ENCODE results near the gene ERG28.

DNA sequence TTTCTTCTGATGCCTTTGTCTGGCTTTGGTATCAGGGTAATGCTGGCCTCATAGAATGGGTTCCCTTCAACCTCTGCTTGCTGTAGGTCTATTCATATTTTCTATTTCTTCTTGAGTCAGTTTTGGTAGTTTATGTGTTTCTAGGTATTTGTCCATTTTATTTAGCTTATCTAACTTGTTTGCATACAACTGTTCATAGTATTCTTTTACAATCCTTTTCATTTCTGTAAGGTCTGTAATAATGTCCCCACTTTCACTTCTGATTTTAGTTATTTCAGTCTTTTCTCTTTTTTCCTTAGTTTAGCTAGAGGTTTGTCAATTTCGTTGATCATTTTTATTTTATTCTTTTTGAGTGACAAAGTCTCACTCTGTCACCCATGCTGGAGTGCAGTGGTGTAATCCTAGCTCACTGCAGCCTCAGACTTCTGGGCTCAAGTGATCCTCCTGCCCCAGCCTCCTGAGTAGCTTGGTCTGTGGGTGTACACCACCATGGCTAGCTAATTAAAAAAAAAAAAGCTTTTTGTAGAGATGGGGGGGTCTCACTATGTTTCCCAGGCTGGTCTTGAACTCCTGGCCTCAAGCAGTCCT is 12.0 kb upstream of the ERG28 start:
- no peak for TF ChIP-seq FOXA3 (CRISPR knock-in tag; IDR thresholded peaks at IDR 0.05)
- TF ChIP-seq, protein P1, sequence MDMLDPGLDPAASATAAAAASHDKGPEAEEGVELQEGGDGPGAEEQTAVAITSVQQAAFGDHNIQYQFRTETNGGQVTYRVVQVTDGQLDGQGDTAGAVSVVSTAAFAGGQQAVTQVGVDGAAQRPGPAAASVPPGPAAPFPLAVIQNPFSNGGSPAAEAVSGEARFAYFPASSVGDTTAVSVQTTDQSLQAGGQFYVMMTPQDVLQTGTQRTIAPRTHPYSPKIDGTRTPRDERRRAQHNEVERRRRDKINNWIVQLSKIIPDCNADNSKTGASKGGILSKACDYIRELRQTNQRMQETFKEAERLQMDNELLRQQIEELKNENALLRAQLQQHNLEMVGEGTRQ (IDR thresholded peaks at IDR 0.05; ENCODE audit: low read depth, low read length): no peak
- TF ChIP-seq, protein P1 (CRISPR knock-in tag; IDR thresholded peaks at IDR 0.05; ENCODE audit: borderline replicate concordance): no peak
- no peak for TF ChIP-seq PHB2 (IDR thresholded peaks at IDR 0.05; ENCODE audit: partially characterized antibody)
- no peak for TF ChIP-seq FOXM1 (CRISPR knock-in tag; IDR thresholded peaks at IDR 0.05)

All from HepG2 (cell line).